CD8-positive, alpha-beta memory T cell (primary cell): ENCODE results near the gene DOCK9. TPM values are rescaled to one million over a fixed set of nuclear protein-coding genes. Genes with fewer than 3 reads are reported as not detected.

ENCODE experiments used
- CTCF ChIA-PET: fragments of 350-600 bp; sonication (Branson Sonifier 250); formaldehyde crosslinking; loops from one replicate; lab custom pipeline; 2021; ENCODE audit warnings: antibody characterized with exemption; lab: Charles Lee
- POLR2A ChIA-PET: fragments of 350-600 bp; sonication (Branson Sonifier 250); formaldehyde crosslinking; loops from one replicate; lab custom pipeline; 2021; ENCODE audit warnings: antibody characterized with exemption; lab: Charles Lee
- DNase-seq, 5 donors: peaks; one replicate each; pipeline versions ENCODE4 v3.0.0 to v3.0.0-alpha.2; 2020 to 2022; ENCODE audit warnings: mixed read lengths in 1 of 5
- H3K27ac ChIP-seq: one replicate; pipeline ENCODE4 v1.7.0; 2013; ENCODE audit warnings: low read depth, mild to moderate bottlenecking, low read length, moderate library complexity
- H3K27me3 ChIP-seq: 2 replicates; pipeline ENCODE4 v1.7.0; 2013; ENCODE audit warnings: low read length, mild to moderate bottlenecking; ENCODE audit not compliant: insufficient read depth, poor library complexity, severe bottlenecking
- H3K36me3 ChIP-seq: 2 replicates; pipeline ENCODE4 v1.7.0; 2013; ENCODE audit warnings: mild to moderate bottlenecking, low read length, moderate library complexity; ENCODE audit not compliant: insufficient read depth
- H3K4me1 ChIP-seq: 2 replicates; pipeline ENCODE4 v1.7.0; 2013; ENCODE audit warnings: mild to moderate bottlenecking, low read length, moderate library complexity; ENCODE audit not compliant: insufficient read depth
- H3K4me3 ChIP-seq: 2 replicates; pipeline ENCODE4 v1.7.0; 2013; ENCODE audit warnings: mild to moderate bottlenecking, low read length
- H3K9me3 ChIP-seq: 2 replicates; pipeline ENCODE4 v1.7.0; 2013; ENCODE audit warnings: mild to moderate bottlenecking, low read length
- H3K27ac Mint-ChIP-seq, 8 donors: one replicate each; pipeline ENCODE4 v1.8.0; 2020 to 2021; ENCODE audit warnings: mixed read lengths in 8 of 8, mild to moderate bottlenecking in 6 of 8, inconsistent platforms in 3 of 8, moderate library complexity in 3 of 8
- H3K27me3 Mint-ChIP-seq, 2 donors: one replicate each; pipeline ENCODE4 v1.8.0; 2020 to 2021; ENCODE audit warnings: mixed read lengths in 2 of 2, mild to moderate bottlenecking in 1 of 2, moderate library complexity in 1 of 2
- H3K36me3 Mint-ChIP-seq, 3 donors: one replicate each; pipeline ENCODE4 v1.8.0; 2020 to 2021; ENCODE audit warnings: mixed read lengths in 3 of 3, inconsistent platforms in 1 of 3, mild to moderate bottlenecking in 1 of 3
- H3K4me1 Mint-ChIP-seq, 3 donors: one replicate each; pipeline ENCODE4 v1.8.0; 2020 to 2021; ENCODE audit warnings: mixed read lengths in 3 of 3, inconsistent platforms in 1 of 3, mild to moderate bottlenecking in 1 of 3
- H3K4me3 Mint-ChIP-seq, 7 donors: one replicate each; pipeline ENCODE4 v1.8.0; 2020 to 2021; ENCODE audit warnings: mixed read lengths in 7 of 7, mild to moderate bottlenecking in 6 of 7, moderate library complexity in 4 of 7, inconsistent platforms in 2 of 7
- H3K9me3 Mint-ChIP-seq, 5 donors: one replicate each; pipeline ENCODE4 v1.8.0; 2020 to 2022; ENCODE audit warnings: mixed read lengths in 5 of 5, mild to moderate bottlenecking in 3 of 5, moderate library complexity in 2 of 5, inconsistent platforms in 1 of 5
- polyA plus RNA-seq: library from polyadenylated mRNA; unstranded; fragments of 300-500 nt; fragmentation: Illumina TruSeq; gene quantifications from one replicate; pipeline ENCODE4 v1.2.3, GENCODE V29; 2021
- total RNA-seq, 2 experiments: library from RNA; stranded (reverse); gene quantifications; one replicate each; pipeline ENCODE4 v1.2.3, GENCODE V29; 2021

The DOCK9 gene
- total and polyA plus RNA-seq, 3 experiments from 2014 or later: 23.9 to 38.9 (median 35.4) TPM

- no peak overlapping the region for H3K4me3 ChIP-seq
- H3K27ac Mint-ChIP-seq: peak overlapping the region in 3 of 8 donors; percentile 29 to 64 (median 59)
- no peaks in the 10 kb centered on the region for H3K9me3 ChIP-seq
- POLR2A ChIA-PET: interaction anchor here (0.5 to 0.6 kb wide), 2 partner anchors 129 to 1521 kb away, joined by 3 read pairs; no protein-coding TSS in a partner anchor
- CTCF ChIA-PET: no interaction called here
- H3K36me3 ChIP-seq: no peaks in the 10 kb centered on the region
- no peaks in the 10 kb centered on the region for H3K27me3 Mint-ChIP-seq
- H3K4me3 Mint-ChIP-seq: no peak overlapping the region
- peaks cover 0 to 3% (median 2%) of the 10 kb centered on the region in 3 donors for H3K36me3 Mint-ChIP-seq
- H3K4me1 ChIP-seq: peaks cover 70% of the 10 kb centered on the region
- H3K27me3 ChIP-seq: no peaks in the 10 kb centered on the region
- H3K4me1 Mint-ChIP-seq: peaks cover 63 to 86% (median 86%) of the 10 kb centered on the region in 3 donors
- H3K9me3 Mint-ChIP-seq: no peaks in the 10 kb centered on the region
- DNase-seq: no peak
- no peak overlapping the region for H3K27ac ChIP-seq
Measured at GRCh38 chr13:98996046-98996445, 18.2 kb upstream of the DOCK9 start.

- H3K4me1 ChIP-seq: peaks cover 58% of the 10 kb centered on the region
- peaks cover 0 to 4% (median 2%) of the 10 kb centered on the region in 3 donors for H3K36me3 Mint-ChIP-seq
- H3K9me3 Mint-ChIP-seq: no peaks in the 10 kb centered on the region
- H3K9me3 ChIP-seq: no peaks in the 10 kb centered on the region
- H3K27ac ChIP-seq: no peak overlapping the region
- peaks cover 53 to 84% (median 84%) of the 10 kb centered on the region in 3 donors for H3K4me1 Mint-ChIP-seq
- H3K27me3 Mint-ChIP-seq: no peaks in the 10 kb centered on the region
- H3K4me3 ChIP-seq: peak overlapping the region; percentile 5
- DNase-seq: peak in 2 of 5 donors; percentile 12 to 75
- H3K36me3 ChIP-seq: no peaks in the 10 kb centered on the region
- CTCF ChIA-PET: interaction anchor here (1.1 kb wide), 1 partner anchor 49 kb away, joined by 3 read pairs; no protein-coding TSS in a partner anchor
- H3K4me3 Mint-ChIP-seq: peak overlapping the region in 4 of 7 donors; percentile 9 to 60 (median 38)
- POLR2A ChIA-PET: interaction anchor here (0.6 kb wide), 1 partner anchor 169 kb away, joined by 5 read pairs; no protein-coding TSS in a partner anchor
- peak overlapping the region; percentile 41 to 85 (median 75) for H3K27ac Mint-ChIP-seq
- H3K27me3 ChIP-seq: no peaks in the 10 kb centered on the region
Measured at GRCh38 chr13:98994896-98995295, 17.0 kb upstream of the DOCK9 start.

GRCh38 chr13:98994080-98994479 is 16.2 kb upstream of the DOCK9 start:
- Histone ChIP-seq H3K9me3 (no peaks in the 10 kb centered on the region), H3K4me1 (peaks cover 50% of the 10 kb centered on the region), H3K27ac (no peak overlapping the region), H3K27me3 (no peaks in the 10 kb centered on the region), H3K36me3 (no peaks in the 10 kb centered on the region), H3K4me3 (no peak overlapping the region)
- Mint-ChIP-seq H3K4me3 (no peak overlapping the region), H3K27ac (peak overlapping the region in 2 of 8 donors; percentile 33 to 68), H3K4me1 (peaks cover 45 to 82% (median 80%) of the 10 kb centered on the region in 3 donors), H3K27me3 (no peaks in the 10 kb centered on the region), H3K9me3 (no peaks in the 10 kb centered on the region), H3K36me3 (peaks cover 0 to 6% (median 0%) of the 10 kb centered on the region in 3 donors)
- CTCF ChIA-PET: interaction anchor here (1.1 kb wide), 1 partner anchor 50 kb away, joined by 3 read pairs; no protein-coding TSS in a partner anchor
- DNase-seq: no peak
- POLR2A ChIA-PET: no interaction called here

- no peak for DNase-seq
- Histone ChIP-seq H3K4me1 (peaks cover 33% of the 10 kb centered on the region), H3K36me3 (no peaks in the 10 kb centered on the region), H3K27me3 (no peaks in the 10 kb centered on the region), H3K27ac (no peak overlapping the region), H3K9me3 (no peaks in the 10 kb centered on the region), H3K4me3 (no peak overlapping the region)
- ChIA-PET POLR2A (no interaction called here), CTCF (interaction anchor here (0.8 kb wide), 1 partner anchor 17 kb away, joined by 3 read pairs; no protein-coding TSS in a partner anchor)
- H3K4me1 Mint-ChIP-seq: peaks cover 37 to 77% (median 67%) of the 10 kb centered on the region in 3 donors
- H3K27me3 Mint-ChIP-seq: no peaks in the 10 kb centered on the region
- H3K27ac Mint-ChIP-seq: peak overlapping the region in 4 of 8 donors; percentile 20 to 58 (median 44)
- no peaks in the 10 kb centered on the region for H3K9me3 Mint-ChIP-seq
- H3K36me3 Mint-ChIP-seq: peaks cover 0 to 4% (median 0%) of the 10 kb centered on the region in 3 donors
- no peak overlapping the region for H3K4me3 Mint-ChIP-seq
Measured at GRCh38 chr13:98992355-98992754, 14.5 kb upstream of the DOCK9 start.

DNA sequence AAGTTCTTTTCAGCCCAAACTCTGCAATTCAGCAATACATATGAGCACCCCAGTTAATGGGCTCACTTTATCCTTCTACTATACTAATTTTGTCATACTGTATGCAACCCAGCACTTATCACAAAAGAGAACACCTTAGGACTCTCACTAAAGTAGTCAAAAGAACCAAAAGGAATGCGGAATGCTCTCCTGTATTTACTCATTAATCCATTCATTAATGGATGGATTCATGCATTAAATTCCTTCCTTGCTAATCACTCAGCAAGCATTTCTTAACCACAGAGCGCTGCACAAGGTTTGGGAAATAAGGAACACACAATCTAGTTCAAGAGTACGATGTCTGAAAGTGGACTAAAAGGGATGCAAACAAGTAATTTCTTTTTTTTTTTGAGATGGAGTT is 12.8 kb upstream of the DOCK9 start:
- H3K4me3 Mint-ChIP-seq: no peak overlapping the region
- Histone ChIP-seq H3K9me3 (no peaks in the 10 kb centered on the region), H3K4me1 (peaks cover 24% of the 10 kb centered on the region), H3K4me3 (no peak overlapping the region), H3K36me3 (no peaks in the 10 kb centered on the region), H3K27ac (no peak overlapping the region), H3K27me3 (no peaks in the 10 kb centered on the region)
- no peaks in the 10 kb centered on the region for H3K27me3 Mint-ChIP-seq
- H3K36me3 Mint-ChIP-seq: peaks cover 0 to 3% (median 0%) of the 10 kb centered on the region in 3 donors
- peaks cover 34 to 75% (median 64%) of the 10 kb centered on the region in 3 donors for H3K4me1 Mint-ChIP-seq
- ChIA-PET POLR2A (no interaction called here), CTCF (no interaction called here)
- no peak for DNase-seq
- H3K27ac Mint-ChIP-seq: no peak overlapping the region
- no peaks in the 10 kb centered on the region for H3K9me3 Mint-ChIP-seq

- POLR2A ChIA-PET: no interaction called here
- peaks cover 33 to 74% (median 64%) of the 10 kb centered on the region in 3 donors for H3K4me1 Mint-ChIP-seq
Measured at GRCh38 chr13:98989469-98990235, 11.8 kb upstream of the DOCK9 start.

DNA sequence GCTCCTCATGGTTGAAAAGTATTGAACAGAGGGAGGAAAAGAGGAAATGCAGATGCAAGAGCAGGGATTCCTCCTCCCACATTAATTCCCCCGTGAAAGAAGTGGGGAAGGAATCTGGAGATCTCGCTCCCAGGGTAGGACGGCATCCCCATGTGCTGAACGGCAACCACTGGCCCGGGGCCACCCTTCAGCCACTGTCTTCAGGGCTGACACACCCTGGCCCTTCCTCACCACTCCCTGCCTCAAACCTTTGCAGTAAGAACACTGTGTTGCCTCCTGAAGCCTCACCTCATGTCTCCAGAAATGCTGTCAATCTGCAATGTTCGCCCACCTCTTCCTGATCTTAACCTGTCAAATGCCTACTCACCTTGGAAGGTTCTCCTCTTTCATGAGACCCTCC is 10.9 kb upstream of the DOCK9 start:
- H3K4me1 Mint-ChIP-seq: peaks cover 34 to 76% (median 65%) of the 10 kb centered on the region in 3 donors
- H3K27ac Mint-ChIP-seq: peak overlapping the region in 2 of 8 donors; percentile 76 to 79
- POLR2A ChIA-PET: no interaction called here
- H3K4me3 Mint-ChIP-seq: no peak overlapping the region
- no peaks in the 10 kb centered on the region for H3K27me3 Mint-ChIP-seq
- Histone ChIP-seq H3K9me3 (no peaks in the 10 kb centered on the region), H3K4me3 (no peak overlapping the region), H3K4me1 (peaks cover 16% of the 10 kb centered on the region), H3K36me3 (no peaks in the 10 kb centered on the region), H3K27ac (no peak overlapping the region), H3K27me3 (no peaks in the 10 kb centered on the region)
- no peak for DNase-seq
- no peaks in the 10 kb centered on the region for H3K9me3 Mint-ChIP-seq
- CTCF ChIA-PET: no interaction called here
- peaks cover 0 to 3% (median 0%) of the 10 kb centered on the region in 3 donors for H3K36me3 Mint-ChIP-seq

More at GRCh38 chr13:98989469-98990235, 11.8 kb upstream of the DOCK9 start:
- H3K36me3 ChIP-seq: no peaks in the 10 kb centered on the region
- peaks cover 21% of the 10 kb centered on the region for H3K4me1 ChIP-seq
- H3K27me3 ChIP-seq: no peaks in the 10 kb centered on the region
- no peak overlapping the region for H3K27ac ChIP-seq
- no peaks in the 10 kb centered on the region for H3K27me3 Mint-ChIP-seq
- CTCF ChIA-PET: no interaction called here
- H3K36me3 Mint-ChIP-seq: peaks cover 0 to 3% (median 0%) of the 10 kb centered on the region in 3 donors
- H3K27ac Mint-ChIP-seq: no peak overlapping the region
- H3K4me3 ChIP-seq: no peak overlapping the region
- no peaks in the 10 kb centered on the region for H3K9me3 ChIP-seq
- no peaks in the 10 kb centered on the region for H3K9me3 Mint-ChIP-seq
- DNase-seq: no peak
- H3K4me3 Mint-ChIP-seq: no peak overlapping the region

- no peak overlapping the region for H3K27ac ChIP-seq
- Mint-ChIP-seq H3K4me1 (peaks cover 33 to 76% (median 63%) of the 10 kb centered on the region in 3 donors), H3K4me3 (no peak overlapping the region), H3K9me3 (no peaks in the 10 kb centered on the region), H3K27me3 (no peaks in the 10 kb centered on the region), H3K27ac (no peak overlapping the region), H3K36me3 (peaks cover 0 to 3% (median 0%) of the 10 kb centered on the region in 3 donors)
- no peaks in the 10 kb centered on the region for H3K36me3 ChIP-seq
- ChIA-PET POLR2A (no interaction called here), CTCF (no interaction called here)
- H3K27me3 ChIP-seq: no peaks in the 10 kb centered on the region
- no peaks in the 10 kb centered on the region for H3K9me3 ChIP-seq
- no peak overlapping the region for H3K4me3 ChIP-seq
- DNase-seq: no peak
- H3K4me1 ChIP-seq: peaks cover 16% of the 10 kb centered on the region
Measured at GRCh38 chr13:98988277-98988676, 10.4 kb upstream of the DOCK9 start.
